Medulla oblongata (tissue), 1 donor: ENCODE measurements around the gene MIX23.

Experiments
- DNase-seq: peaks from one replicate; pipeline ENCODE4 v3.0.0-alpha.2; 2015; ENCODE audit errors: extremely low spot score

The MIX23 gene

DNA sequence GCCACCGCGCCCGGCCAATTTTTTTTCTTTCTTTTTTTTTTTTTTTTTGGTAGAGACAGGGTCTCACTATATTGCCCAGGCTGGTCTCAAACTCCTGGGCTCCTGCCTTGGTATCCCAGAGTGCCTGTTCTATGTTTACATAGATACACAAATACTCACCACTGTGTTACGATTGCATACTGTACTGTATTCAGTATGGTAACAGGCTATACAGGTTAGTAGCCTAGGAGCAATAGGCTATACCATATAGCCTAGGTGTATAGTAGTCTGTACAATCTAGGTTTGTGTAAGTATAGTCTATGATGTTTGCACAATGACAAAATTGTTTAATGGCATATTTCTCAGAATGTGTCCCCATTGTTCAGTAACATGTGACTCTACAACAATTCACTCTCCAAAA, 31.4 kb downstream of the MIX23 start:
- DNase-seq: no peak

DNA sequence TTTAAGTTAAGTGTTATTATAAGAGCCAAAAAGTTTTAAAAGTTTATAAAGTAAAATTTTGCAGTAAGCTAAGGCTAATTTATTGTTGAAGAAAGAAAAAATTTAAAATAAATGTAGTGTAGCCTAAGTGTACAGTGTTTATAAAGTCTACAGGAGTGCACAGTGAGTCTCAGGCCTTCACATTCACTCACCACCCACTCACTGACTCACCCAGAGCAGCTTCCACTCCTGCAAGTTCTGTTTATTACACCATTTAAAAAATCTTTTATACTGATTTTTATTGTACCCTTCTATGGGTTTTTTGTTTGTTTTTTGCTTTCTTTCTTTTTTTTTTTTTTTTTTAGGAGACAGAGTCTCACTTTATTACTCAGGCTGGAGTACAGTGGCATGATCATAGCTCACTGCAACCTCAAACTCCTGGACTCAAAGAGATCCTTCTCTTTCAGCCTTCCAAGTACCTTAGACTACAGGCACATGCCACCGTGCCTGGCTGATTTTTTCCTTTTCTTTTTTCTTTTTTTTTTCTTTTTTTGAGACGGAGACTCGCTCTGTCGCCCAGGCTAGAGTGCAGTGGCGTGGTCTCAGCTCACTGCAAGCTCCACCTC, 32.1 kb downstream of the MIX23 start:
- no peak for DNase-seq

- DNase-seq: no peak
Measured at GRCh38 chr3:122349171-122349570, 33.9 kb downstream of the MIX23 start.

- no peak for DNase-seq
Measured at GRCh38 chr3:122343654-122344053, 39.4 kb downstream of the MIX23 start.

DNA sequence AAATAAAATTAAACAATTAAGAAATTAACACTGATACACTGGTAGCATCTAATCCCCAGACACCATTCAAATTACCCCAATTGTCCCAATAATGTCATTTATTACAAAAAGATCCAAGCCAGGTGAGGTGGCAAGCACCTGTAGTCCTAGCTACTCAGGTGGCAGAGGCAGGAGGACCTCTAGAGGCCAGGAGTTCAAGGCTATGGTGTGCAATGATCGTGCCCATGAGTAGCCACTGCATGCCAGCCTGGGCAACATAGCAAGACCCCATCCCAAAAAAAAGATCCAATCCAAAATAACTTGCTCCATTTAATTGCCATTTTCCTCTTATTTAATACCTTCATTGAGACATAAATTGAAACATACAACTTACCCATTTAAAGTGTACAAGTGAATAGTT, 40.2 kb downstream of the MIX23 start:
- DNase-seq: no peak

DNA sequence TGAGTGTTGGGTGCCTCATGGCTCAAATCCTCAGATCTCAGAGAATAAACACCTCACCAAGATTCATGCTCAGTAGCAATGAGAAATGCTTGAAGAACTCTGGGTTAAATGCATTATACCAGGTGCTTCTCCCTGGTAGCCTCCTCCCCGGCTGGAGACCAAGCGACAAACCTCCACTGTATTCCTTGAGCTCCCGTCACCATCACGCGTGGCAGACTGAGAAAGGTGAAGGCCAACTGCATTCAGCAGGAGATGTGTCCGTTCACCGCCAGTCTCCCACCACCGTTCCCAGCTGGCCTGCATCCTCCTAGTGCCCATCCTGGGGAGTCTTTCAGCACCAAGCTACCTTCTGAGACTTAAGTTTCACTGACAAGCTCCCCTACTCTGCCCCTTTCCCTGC, 50.5 kb downstream of the MIX23 start:
- DNase-seq: no peak

- no peak for DNase-seq
Measured at GRCh38 chr3:122331886-122332285, 51.1 kb downstream of the MIX23 start.

GRCh38 chr3:122325769-122326168, 57.3 kb downstream of the MIX23 start:
- no peak for DNase-seq

GRCh38 chr3:122324871-122325323, 58.1 kb downstream of the MIX23 start, which contains the start of gene CSTA:
TSS of gene CSTA (plus strand) at chr3:122325248. CDS start at chr3:122325293, 45 bp downstream.
- DNase-seq: no peak

- no peak for DNase-seq
Measured at GRCh38 chr3:122322095-122323075, 60.6 kb downstream of the MIX23 start.

- no peak for DNase-seq
Measured at GRCh38 chr3:122318620-122319019, 64.4 kb downstream of the MIX23 start.

DNA sequence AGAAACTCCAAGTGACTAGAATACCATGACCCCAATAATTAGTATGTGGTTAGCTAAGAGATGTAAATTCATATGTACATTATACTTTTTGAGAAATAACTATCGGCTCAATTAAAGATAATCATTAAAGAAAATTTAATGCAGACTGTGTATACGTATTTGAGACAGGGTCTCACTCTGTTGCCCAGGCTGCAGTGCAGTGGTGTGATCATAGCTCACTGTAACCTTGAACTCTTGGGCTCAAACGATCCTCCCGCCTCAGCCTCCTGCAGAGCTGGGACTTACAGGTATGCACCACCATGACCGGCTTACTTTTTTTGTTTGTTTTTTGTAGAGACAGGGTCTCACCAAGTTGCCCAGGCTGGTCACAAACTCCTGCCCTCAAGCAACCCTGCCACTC, 66.7 kb downstream of the MIX23 start:
- no peak for DNase-seq

DNA sequence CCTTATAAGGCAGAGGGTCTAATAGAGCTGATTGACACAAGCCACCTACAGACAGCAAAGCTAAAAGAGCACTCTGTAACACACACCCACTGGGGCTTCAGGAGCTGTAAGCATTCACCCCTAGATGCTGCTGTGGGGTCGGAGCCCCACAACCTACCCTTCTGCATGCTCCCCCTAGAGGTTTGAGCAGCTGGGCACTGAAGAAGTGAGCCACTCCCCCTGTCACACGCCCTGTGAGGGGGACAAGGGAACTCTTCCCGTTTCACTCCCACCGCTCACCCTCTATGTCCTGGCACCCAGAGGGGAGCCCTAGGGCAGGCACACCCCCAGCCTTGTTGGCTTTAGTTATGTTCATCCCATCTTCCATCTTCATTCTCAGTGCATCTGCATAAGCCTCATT, 67.4 kb downstream of the MIX23 start:
- DNase-seq: no peak

DNA sequence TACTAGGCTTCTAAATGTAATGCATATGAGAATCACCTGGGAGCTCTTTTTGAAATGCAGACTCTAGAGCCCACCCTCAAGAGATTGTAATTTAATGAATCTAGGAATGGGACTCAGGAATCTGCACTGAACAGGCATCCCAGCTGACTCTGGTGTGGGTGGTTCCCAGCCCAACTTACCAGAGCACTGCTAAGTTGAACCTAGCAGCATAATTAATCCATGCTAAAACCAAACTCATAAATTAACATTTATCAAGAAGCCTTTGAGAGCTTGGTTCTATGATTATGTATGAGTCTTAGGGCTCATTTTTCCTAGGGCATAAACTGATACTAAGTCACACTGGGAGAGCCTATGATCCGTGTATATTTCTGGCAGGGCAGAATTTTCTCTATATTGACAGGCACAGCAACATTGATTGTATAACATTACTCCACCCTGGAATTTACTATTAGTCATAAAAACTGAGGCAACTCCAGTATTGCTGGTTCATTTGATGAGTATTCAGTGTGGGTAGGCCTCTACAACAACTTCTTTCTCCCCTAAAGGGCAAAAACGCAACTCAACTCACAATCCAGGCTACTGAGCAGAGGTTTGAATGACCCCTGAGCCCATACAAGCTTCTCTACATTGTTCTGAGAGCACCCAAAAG, 68.7 kb downstream of the MIX23 start:
- DNase-seq: no peak

GRCh38 chr3:122313281-122313680, 69.8 kb downstream of the MIX23 start:
- DNase-seq: no peak

GRCh38 chr3:122312826-122313225, 70.2 kb downstream of the MIX23 start:
- no peak for DNase-seq

DNA sequence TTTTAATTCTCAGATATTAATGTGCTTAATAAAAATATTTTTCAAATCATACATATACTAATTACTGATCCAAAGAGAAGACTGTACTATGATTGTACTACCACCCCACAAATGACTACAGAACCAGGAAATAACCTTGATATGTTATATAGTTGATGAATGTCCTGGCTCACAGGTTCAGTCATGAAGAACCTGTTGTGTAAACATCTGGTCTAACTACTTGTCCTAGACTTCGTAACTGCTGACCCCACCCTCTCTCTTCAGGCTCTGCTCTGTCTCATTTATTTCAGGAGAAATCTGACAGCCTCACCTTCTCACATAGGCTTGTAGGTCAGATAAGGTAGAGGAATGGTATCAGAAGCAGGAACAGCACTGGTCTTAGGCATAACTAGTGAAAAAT, 72.7 kb downstream of the MIX23 start:
- no peak for DNase-seq
